GM12875 (cell line): ENCODE data around the gene TRERF1.
"Not testable (repeated sequence)": the region's sequence is repeated elsewhere in the genome, so short reads cannot be mapped to it uniquely, and the experiment has no call there.

ENCODE experiments used
- H3K4me3 ChIP-seq: one replicate; pipeline ENCODE4 v1.5.1; 2011; ENCODE audit warnings: low read depth, low read length, control low read depth
- CTCF ChIP-seq: IDR thresholded peaks from 2 replicates; pipeline ENCODE4 v1.5.1; 2011; ENCODE audit warnings: low read depth, mild to moderate bottlenecking, control low read depth, inconsistent platforms, low read length, moderate library complexity, borderline replicate concordance; ENCODE audit not compliant: insufficient read depth

TRERF1 gene

DNA sequence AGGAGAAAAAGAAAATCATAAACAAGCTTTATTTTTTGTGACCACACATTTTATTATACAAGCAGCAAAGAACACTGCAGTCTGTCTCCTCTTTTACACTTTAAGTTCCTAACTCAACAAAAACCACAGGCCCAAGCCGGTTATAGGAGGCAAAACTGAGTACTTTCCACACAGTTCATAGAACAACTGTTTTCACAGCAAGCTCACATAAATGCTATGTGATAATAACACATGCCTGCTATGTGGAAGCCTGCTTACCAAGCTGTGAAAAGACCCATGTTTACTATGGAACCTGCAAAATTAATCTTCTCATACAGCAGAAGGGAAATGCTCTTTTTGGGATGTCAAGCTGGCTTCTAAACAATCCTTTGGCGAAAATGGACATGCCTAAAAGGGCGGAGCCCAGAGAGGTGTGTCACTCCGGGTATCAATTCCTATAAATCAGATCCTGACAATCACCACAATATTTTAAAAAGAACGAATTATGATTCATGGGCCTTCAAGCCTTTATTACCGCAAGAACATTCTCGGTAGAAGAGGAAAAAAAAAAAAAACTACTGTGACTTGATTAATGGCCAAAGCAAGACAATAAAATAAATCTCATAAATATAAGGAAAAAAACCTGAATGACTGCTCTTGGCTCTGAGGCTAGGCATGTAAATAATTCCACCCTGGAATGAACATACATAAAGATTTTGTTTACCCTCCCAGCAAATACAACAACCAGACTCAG is 2.6 kb downstream of the TRERF1 start:
- peak overlapping the region; percentile 83 for H3K4me3 ChIP-seq
- no peak for TF ChIP-seq CTCF

DNA sequence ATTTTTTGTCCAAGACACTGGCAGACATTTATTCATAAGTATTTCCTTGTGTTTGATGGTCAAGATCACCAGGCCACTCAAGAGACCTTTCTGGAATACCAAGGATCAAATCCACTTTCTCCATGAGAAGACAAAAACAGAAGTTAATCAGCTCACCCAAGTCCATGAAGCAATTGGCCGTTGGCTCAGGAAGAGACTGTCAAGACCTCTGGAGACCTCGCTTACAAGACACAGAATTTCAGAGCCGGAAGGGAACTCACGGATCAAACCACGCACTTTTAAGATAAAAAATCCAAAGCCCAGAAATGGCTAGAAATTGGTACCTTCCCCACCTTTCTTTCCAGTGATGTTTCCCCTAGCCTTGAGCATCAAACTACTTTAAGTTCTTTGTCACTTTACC is 3.3 kb downstream of the TRERF1 start:
- TF ChIP-seq CTCF: no peak
- no peak overlapping the region for H3K4me3 ChIP-seq

DNA sequence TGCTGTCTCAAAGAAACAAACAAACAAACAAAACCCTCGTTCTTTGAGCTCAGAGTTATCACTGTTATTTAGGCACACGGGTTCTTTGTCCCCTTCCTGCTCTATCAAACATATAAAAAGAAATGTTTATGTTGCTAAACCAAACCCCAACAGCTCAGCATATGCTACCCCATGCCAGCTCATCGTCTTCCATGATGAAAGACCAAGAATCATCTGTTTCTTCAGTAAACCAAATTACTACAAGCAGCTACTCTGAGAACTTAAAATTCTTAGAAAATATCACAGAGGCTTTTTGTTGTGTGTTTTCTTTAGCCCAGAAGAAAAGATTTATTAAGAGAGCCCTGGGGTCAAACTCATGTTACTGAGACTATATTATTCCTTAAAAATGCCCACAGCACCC is 4.7 kb downstream of the TRERF1 start:
- no peak overlapping the region for H3K4me3 ChIP-seq
- TF ChIP-seq CTCF: no peak

DNA sequence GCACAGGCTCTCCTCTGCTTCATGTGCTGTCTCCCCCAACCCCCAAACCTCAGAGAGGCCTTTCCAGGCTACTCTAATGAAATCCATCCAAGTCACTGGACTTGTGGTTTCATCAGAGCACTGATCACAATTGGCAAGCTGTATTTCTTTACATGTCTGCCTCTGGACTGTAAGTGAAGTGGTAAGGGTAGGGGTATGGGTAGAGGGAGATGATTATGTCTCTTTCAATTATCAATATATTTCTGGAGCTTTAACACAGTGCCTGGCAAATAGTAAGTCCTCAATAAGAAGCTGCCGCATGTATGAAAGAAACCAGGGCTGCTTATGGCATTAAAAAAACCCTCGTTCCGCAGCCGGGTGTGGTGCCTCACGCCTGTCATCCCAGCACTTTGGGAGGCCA is 5.4 kb downstream of the TRERF1 start:
- H3K4me3 ChIP-seq: no peak overlapping the region
- no peak for TF ChIP-seq CTCF

- H3K4me3 ChIP-seq: not testable (repeated sequence)
Measured at GRCh38 chr6:42445955-42446354, 5.8 kb downstream of the TRERF1 start.

DNA sequence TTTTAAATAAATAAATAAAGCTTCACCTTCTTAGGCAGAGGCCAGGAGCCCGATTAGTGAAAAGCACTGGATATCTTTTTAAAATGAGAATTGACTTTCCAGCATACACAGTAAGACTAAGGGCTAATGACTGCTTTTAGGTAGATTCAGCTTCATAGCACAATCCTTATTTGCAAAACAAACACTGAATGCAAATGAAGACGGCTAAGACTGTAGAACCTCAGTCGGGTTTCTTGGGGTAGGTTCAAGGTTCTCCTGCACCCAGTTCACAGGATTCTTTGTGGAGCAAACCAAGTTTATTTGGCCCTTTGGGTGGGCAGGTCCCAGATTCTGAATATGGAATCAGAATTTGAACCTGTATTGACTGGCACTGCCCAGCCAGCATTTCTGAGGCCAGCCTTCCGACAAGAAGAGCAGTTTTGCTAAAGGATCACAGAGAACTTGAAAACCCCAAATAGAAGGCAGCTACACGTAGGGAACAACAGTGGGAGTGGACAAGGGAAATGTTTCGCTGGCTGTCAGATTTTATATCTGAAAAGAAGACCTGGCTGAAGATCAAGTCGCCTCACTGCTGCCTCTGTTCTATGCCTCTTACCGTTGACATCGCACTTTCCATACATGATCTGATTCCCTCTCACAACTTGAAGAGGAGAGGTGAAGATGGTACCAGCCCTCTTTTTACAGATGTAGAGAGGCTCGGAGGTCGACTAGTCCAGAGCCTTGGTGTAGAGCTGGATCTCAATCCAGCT is 8.2 kb downstream of the TRERF1 start:
- TF ChIP-seq CTCF: no peak
- no peak overlapping the region for H3K4me3 ChIP-seq

DNA sequence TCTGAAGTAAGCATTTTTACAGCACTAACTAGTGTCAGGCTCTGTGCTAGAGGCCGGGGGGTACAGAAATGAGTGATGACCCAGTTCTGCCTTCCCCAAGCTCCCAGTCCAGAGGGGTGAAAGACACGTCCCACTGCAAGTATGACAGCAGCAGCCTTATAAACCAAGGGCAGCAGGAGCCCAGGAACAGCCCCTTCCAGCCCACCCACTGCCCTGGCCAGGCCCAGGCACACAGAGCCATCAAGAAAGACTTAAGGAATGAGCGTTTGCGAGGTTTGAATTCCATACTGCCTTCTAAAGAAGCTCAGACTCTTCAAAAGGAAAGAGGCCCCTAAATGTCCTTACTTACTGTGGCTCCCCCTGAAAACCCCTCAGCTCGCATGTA is 10.0 kb downstream of the TRERF1 start:
- no peak overlapping the region for H3K4me3 ChIP-seq
- TF ChIP-seq CTCF: no peak
